Mucosa of rectum (tissue), 2 donors: ENCODE results near the gene ANTXR2.
"Not testable (repeated sequence)": the region's sequence is repeated elsewhere in the genome, so short reads cannot be mapped to it uniquely, and the experiment has no call there.

Source experiments
- H3K27ac ChIP-seq, 2 donors: one replicate each; pipeline ENCODE4 v1.7.0; 2013; ENCODE audit warnings: inconsistent platforms in 2 of 2, low read depth in 2 of 2, low read length in 2 of 2
- H3K27me3 ChIP-seq, 2 donors: one replicate each; pipeline ENCODE4 v1.7.0; 2013; ENCODE audit warnings: low read length in 2 of 2; ENCODE audit not compliant: control insufficient read depth in 2 of 2, insufficient read depth in 2 of 2
- H3K36me3 ChIP-seq, 2 donors: one replicate each; pipeline ENCODE4 v1.7.0; 2013; ENCODE audit warnings: low read length in 2 of 2; ENCODE audit not compliant: control insufficient read depth in 2 of 2, insufficient read depth in 2 of 2
- H3K4me1 ChIP-seq, 2 donors: one replicate each; pipeline ENCODE4 v1.7.0; 2013; ENCODE audit warnings: low read length in 2 of 2, mild to moderate bottlenecking in 1 of 2; ENCODE audit not compliant: control insufficient read depth in 2 of 2, insufficient read depth in 2 of 2
- H3K4me3 ChIP-seq, 2 donors: one replicate each; pipeline ENCODE4 v1.7.0; 2013; ENCODE audit warnings: low read length in 2 of 2
- H3K9ac ChIP-seq, 2 donors: one replicate each; pipeline ENCODE4 v1.7.0; 2013; ENCODE audit warnings: low read length in 2 of 2, low read depth in 1 of 2, mild to moderate bottlenecking in 1 of 2
- H3K9me3 ChIP-seq, 2 donors: one replicate each; pipeline ENCODE4 v1.7.0; 2013; ENCODE audit warnings: low read length in 2 of 2; ENCODE audit not compliant: control insufficient read depth in 2 of 2
- donor health status: healthy.
- donor health status: Normal muscosa, but diverticular disease.

Gene ANTXR2

GRCh38 chr4:80072744-80073472 is at the start of gene ANTXR2:
Gene ANTXR2 (minus strand): TSS chr4:80073229. CDS start chr4:80072560, 669 bp downstream.
- Histone ChIP-seq H3K27me3 (no peaks in the 10 kb centered on the region), H3K9me3 (no peaks in the 10 kb centered on the region), H3K4me3 (peak within 1 kb of the TSS; percentile 82 to 92), H3K9ac (peak within 1 kb of the TSS; percentile 79 to 95), H3K27ac (peak within 1 kb of the TSS; percentile 93 to 97), H3K36me3 (peaks cover 0 to 3% of the 10 kb centered on the region in 2 donors), H3K4me1 (peaks cover 19 to 28% of the 10 kb centered on the region in 2 donors)

DNA sequence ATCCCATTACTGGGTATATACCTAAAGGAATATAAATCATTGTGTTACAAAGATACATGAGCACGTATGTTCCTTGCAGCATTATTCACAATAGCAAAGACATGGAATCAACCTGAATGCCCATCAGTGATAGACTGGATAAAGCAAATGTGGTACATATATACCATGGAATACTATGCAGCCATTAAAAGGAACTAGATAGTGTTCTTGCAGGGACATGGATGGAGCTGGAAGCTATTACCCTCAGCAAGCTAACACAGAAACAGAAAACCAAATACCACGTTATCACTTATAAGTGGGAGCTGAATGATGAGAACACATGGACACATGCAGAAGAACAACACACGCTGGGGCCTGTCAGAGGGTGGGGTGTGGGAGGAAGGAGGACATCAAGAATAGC is 48.8 kb upstream of the ANTXR2 start:
- H3K9me3 ChIP-seq, H3K4me1 ChIP-seq, H3K27me3 ChIP-seq, H3K27ac ChIP-seq, H3K9ac ChIP-seq, H3K4me3 ChIP-seq, H3K36me3 ChIP-seq: not testable (repeated sequence)

DNA sequence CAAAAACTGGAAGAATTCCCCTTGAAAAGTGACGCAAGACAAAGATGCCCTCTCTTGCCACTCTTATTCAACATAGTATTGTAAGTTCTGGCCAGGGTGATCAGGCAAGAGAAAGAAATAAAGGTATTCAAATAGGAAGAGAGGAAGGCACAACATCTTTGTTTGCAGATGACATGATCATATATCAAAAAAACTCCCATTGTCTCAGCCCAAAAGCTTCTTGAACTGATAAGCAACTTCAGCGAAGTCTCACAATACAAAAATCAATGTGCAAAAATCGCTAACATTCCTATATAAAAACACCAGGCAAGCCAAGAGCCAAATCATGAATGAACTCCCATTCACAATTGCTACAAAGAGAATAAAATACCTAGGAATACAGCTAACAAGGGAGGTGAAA is 46.6 kb upstream of the ANTXR2 start:
- H3K27ac ChIP-seq, H3K4me3 ChIP-seq, H3K4me1 ChIP-seq, H3K9ac ChIP-seq, H3K36me3 ChIP-seq, H3K9me3 ChIP-seq, H3K27me3 ChIP-seq: not testable (repeated sequence)

DNA sequence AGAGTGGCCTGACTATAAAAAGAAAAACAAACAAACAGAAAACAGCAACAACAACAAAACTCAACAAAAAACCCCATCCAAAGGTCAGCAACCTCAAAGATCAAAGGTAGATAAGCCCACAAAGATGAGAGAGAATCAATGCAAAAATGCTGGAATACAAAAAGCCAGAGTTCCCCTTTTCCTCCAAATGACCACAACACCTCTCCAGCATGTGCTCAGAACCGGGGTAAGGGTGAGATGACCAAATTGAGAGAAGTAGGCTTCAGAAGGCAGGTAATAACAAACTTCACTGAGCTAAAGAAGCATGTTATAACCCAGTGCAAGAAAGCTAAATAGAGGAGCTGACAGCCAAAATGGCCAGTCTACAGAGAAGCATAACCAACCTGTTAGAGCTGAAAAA is 43.5 kb upstream of the ANTXR2 start:
- Histone ChIP-seq H3K9ac (no peak overlapping the region), H3K36me3 (no peaks in the 10 kb centered on the region)

GRCh38 chr4:80115368-80116181 is 42.5 kb upstream of the ANTXR2 start:
- Histone ChIP-seq H3K4me1 (no peaks in the 10 kb centered on the region), H3K27ac (no peak overlapping the region), H3K4me3 (no peak overlapping the region), H3K27me3 (no peaks in the 10 kb centered on the region), H3K9ac (no peak overlapping the region), H3K9me3 (no peaks in the 10 kb centered on the region), H3K36me3 (no peaks in the 10 kb centered on the region)

More for the DNA sequence above, 43.5 kb upstream of the ANTXR2 start:
- Histone ChIP-seq H3K4me1 (no peaks in the 10 kb centered on the region), H3K27ac (no peak overlapping the region), H3K9me3 (no peaks in the 10 kb centered on the region), H3K4me3 (no peak overlapping the region), H3K27me3 (no peaks in the 10 kb centered on the region)

GRCh38 chr4:80114732-80115265 is 41.8 kb upstream of the ANTXR2 start:
- Histone ChIP-seq H3K4me1 (no peaks in the 10 kb centered on the region), H3K27me3 (no peaks in the 10 kb centered on the region), H3K36me3 (no peaks in the 10 kb centered on the region), H3K4me3 (no peak overlapping the region), H3K9ac (no peak overlapping the region), H3K9me3 (no peaks in the 10 kb centered on the region), H3K27ac (no peak overlapping the region)

DNA sequence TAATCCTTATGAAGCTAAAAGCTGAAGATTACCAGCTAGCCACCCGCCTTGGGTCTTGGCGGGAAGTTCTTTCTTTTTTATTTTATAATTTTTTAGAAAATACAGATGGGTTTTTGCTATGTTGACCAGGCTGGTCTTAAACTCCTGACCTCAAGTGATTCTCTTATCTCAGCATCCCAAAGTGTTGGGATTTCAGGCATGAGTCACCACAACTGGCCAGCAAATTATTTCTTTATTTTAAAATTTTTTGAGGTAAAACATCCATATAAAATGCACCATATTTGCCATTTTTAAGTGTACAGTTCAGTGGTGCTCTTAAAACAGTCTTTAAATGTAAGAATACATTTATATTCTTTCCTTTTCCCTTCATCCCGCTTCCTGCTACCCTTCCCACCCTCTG is 40.6 kb upstream of the ANTXR2 start:
- H3K4me3 ChIP-seq = no peak overlapping the region
- no peaks in the 10 kb centered on the region for H3K9me3 ChIP-seq
- H3K27me3 ChIP-seq = no peaks in the 10 kb centered on the region

GRCh38 chr4:80112236-80112635 is 39.2 kb upstream of the ANTXR2 start:
- Histone ChIP-seq H3K27me3 (no peaks in the 10 kb centered on the region), H3K4me1 (no peaks in the 10 kb centered on the region), H3K9me3 (no peaks in the 10 kb centered on the region), H3K36me3 (no peaks in the 10 kb centered on the region), H3K9ac (no peak overlapping the region), H3K4me3 (no peak overlapping the region), H3K27ac (no peak overlapping the region)

More for the DNA sequence above, 40.6 kb upstream of the ANTXR2 start:
- Histone ChIP-seq H3K36me3 (no peaks in the 10 kb centered on the region), H3K9ac (no peak overlapping the region), H3K27ac (no peak overlapping the region), H3K4me1 (no peaks in the 10 kb centered on the region)

DNA sequence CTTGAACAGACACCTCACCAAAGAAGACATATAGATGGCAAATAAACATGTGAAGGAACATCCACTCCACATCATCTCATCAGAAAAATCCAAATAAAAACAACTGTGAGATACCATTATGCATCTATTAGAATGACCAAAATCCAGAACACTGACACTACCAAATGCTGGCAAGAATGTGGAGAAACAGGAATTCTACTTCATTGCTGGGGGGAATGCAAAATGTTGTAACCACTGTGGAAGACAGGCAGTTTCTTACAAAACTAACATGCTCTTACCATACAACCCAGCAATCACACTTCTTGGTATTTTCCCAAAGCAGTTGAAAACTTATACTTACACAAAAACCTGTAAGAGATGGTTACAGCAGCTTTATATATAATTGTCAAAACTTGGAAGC is 38.2 kb upstream of the ANTXR2 start:
- Histone ChIP-seq H3K9me3 (no peaks in the 10 kb centered on the region), H3K27me3 (no peaks in the 10 kb centered on the region), H3K9ac (no peak overlapping the region), H3K36me3 (no peaks in the 10 kb centered on the region), H3K4me3 (no peak overlapping the region), H3K4me1 (no peaks in the 10 kb centered on the region), H3K27ac (no peak overlapping the region)

GRCh38 chr4:80107374-80107773 is 34.3 kb upstream of the ANTXR2 start:
- no peaks in the 10 kb centered on the region for H3K9me3 ChIP-seq
- H3K4me3 ChIP-seq = no peak overlapping the region
- H3K27me3 ChIP-seq = no peaks in the 10 kb centered on the region
- no peak overlapping the region for H3K9ac ChIP-seq
- no peaks in the 10 kb centered on the region for H3K36me3 ChIP-seq
- H3K27ac ChIP-seq = no peak overlapping the region
- no peaks in the 10 kb centered on the region for H3K4me1 ChIP-seq
